ENCODE results near the gene NVL.
"Not testable (repeated sequence)": the region's sequence is repeated elsewhere in the genome, so short reads cannot be mapped to it uniquely, and the experiment has no call there.

The NVL gene

DNA sequence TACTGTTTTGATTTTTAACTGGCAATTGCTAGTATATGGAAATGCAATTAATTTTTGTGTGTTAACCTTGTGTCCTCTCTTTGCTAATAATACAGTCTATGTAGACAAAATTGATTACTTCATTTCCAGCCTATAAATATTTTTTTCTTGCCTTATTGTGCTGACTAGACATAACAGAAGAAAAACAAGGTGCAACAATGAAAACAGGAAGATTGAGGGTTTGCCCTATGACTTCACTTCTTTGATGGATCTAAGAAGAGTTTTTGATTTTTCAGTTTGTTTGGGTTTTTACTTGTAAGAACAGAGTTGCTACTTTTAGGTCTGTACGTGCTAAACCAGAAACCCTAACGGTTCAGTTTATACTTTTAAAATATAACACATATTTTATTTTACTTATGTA, 18.2 kb upstream of the NVL start:
- in situ Hi-C loops (cut with MboI; ENCODE audit: low pct_unique_long_range_greater_than_20kb, low sequenced_read_pairs, unreplicated experiment), result no loop called here
- TF ChIP-seq, protein P1, sequence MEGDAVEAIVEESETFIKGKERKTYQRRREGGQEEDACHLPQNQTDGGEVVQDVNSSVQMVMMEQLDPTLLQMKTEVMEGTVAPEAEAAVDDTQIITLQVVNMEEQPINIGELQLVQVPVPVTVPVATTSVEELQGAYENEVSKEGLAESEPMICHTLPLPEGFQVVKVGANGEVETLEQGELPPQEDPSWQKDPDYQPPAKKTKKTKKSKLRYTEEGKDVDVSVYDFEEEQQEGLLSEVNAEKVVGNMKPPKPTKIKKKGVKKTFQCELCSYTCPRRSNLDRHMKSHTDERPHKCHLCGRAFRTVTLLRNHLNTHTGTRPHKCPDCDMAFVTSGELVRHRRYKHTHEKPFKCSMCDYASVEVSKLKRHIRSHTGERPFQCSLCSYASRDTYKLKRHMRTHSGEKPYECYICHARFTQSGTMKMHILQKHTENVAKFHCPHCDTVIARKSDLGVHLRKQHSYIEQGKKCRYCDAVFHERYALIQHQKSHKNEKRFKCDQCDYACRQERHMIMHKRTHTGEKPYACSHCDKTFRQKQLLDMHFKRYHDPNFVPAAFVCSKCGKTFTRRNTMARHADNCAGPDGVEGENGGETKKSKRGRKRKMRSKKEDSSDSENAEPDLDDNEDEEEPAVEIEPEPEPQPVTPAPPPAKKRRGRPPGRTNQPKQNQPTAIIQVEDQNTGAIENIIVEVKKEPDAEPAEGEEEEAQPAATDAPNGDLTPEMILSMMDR (IDR thresholded peaks at IDR 0.05; ENCODE audit: extremely low read depth, insufficient read depth, missing control alignments), result no peak
- DNase-seq (ENCODE audit: low spot score), result no peak

DNA sequence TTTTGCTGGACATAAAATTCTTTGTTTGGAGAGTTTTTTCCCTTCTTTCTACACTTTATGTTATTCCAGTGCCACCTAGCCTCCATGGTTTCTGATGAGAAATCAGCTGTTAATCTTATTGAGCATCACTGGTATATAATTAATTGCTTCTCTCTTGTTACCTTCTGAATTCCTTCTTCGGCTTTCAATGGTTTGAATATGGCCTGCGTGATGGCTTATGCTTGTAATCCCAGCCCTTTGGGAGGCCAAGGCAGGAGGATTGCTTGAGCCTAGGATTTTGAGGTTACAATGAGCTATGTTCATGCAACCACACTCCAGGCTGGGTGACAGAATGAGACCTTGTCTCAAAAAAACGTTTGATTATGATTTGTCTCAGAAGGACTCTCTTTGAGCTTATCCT, 13.7 kb upstream of the NVL start:
- in situ Hi-C loops (cut with MboI; ENCODE audit: low pct_unique_long_range_greater_than_20kb, low sequenced_read_pairs, unreplicated experiment), result no loop called here
- no peak for DNase-seq (ENCODE audit: low spot score)
- TF ChIP-seq, protein P1 (IDR thresholded peaks at IDR 0.05; ENCODE audit: extremely low read depth, insufficient read depth, missing control alignments), result no peak

DNA sequence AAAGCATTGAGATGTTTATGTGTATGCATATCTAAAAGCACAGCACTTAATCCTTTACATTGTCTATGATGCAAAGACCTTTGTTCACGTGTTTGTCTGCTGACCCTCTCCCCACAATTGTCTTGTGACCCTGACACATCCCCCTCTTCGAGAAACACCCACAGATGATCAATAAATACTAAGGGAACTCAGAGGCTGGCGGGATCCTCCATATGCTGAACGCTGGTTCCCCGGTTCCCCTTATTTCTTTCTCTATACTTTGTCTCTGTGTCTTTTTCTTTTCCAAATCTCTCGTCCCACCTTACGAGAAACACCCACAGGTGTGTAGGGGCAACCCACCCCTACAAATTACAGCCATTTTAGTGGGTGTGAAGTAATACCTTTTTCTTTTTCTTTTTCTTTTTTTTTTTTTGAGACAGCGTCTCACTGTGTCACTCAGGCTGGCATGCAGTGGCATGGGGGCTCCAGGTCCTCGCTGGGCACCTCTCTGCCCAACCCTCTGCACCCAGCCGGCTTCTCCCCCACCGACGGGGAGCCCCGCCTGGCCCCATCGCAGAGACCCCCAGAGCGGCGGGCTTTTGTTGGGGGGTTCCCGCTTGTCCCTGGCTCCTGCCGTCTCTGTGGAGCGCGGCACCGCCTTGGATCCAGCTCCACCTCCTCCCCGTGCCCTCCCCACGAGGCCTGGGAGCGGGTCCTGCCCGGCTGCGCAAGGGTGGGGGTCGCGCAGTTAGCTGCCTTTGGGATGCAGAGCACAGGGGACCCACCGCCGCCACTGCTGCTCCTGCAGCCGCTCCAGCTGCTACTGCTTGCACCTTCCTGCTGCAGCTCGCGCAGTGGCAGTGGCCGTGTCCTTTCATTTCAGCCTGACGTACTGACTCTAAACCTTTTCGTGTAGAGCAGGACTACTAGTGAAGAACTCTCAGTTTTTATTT, 10.7 kb upstream of the NVL start:
- in situ Hi-C loops (cut with MboI; ENCODE audit: low pct_unique_long_range_greater_than_20kb, low sequenced_read_pairs, unreplicated experiment); DNase-seq (ENCODE audit: low spot score): not testable (repeated sequence)

DNA sequence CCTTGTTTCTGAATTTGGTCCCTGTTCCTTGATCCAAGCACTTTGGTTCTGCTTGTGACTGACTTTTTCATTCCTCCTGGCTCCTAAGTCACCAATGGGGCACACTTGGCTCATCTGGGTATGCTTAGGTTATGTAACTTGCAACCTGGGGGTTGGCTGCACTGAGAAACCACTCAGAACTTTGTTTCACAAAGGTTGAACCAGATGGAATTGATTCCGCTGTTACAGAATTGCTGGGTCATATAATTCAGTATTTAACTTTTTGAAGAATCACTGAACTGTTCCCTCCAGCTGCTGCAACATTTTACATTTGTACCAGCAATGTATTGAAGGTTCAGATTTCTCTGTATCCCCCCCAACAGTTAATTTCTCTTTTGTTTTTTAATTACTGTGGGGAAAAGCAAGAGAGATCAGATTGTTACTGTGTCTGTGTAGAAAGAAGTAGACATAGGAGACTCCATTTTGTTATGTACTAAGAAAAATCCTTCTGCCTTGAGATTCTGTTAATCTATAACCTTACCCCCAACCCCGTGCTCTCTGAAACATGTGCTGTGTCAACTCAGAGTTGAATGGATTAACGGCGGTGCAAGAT, 9.6 kb upstream of the NVL start:
- TF ChIP-seq, protein P1 (IDR thresholded peaks at IDR 0.05; ENCODE audit: extremely low read depth, insufficient read depth, missing control alignments), result no peak
- in situ Hi-C loops (cut with MboI; ENCODE audit: low pct_unique_long_range_greater_than_20kb, low sequenced_read_pairs, unreplicated experiment), result loop anchor here (10.0 kb wide), 1 partner anchor 225 kb away; the partner anchor contains the start of gene FBXO28
- no peak for DNase-seq (ENCODE audit: low spot score)

DNA sequence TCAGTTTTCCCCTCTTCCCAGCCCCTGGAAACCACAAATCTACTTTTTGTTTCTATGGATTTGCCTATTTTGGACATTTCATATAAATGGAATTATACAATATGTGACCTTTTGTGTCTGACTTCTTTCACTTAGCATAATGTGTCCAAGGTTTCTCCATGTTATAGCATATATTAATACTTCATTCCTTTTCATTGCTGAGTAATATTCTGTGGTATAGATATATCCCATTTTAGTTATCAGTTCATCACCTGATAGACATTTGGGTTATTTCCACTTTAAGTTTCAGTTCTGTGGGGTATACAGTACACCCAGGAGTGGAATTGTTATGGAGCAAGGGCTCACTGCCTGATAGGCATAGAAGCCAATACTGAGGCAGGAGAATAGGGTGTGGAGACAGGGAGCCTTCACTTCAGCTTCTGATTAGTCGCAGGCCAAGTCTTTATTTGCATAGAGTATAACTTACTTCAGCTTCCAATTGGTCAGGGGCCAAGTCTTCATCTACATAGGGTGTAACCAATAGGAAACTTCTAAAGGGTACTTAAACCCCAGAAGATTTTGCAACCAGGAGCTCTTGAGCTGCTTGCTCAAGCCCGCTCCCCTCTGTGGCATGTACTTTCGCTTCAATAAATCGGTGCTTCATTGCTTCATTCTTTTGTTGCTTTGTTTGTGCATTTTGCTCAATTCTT, 8.3 kb upstream of the NVL start:
- no peak for DNase-seq (ENCODE audit: low spot score)
- TF ChIP-seq, protein P1 (IDR thresholded peaks at IDR 0.05; ENCODE audit: extremely low read depth, insufficient read depth, missing control alignments), result no peak
- in situ Hi-C loops (cut with MboI; ENCODE audit: low pct_unique_long_range_greater_than_20kb, low sequenced_read_pairs, unreplicated experiment), result loop anchor here (10.0 kb wide), 1 partner anchor 223 kb away; the partner anchor contains the start of gene FBXO28

DNA sequence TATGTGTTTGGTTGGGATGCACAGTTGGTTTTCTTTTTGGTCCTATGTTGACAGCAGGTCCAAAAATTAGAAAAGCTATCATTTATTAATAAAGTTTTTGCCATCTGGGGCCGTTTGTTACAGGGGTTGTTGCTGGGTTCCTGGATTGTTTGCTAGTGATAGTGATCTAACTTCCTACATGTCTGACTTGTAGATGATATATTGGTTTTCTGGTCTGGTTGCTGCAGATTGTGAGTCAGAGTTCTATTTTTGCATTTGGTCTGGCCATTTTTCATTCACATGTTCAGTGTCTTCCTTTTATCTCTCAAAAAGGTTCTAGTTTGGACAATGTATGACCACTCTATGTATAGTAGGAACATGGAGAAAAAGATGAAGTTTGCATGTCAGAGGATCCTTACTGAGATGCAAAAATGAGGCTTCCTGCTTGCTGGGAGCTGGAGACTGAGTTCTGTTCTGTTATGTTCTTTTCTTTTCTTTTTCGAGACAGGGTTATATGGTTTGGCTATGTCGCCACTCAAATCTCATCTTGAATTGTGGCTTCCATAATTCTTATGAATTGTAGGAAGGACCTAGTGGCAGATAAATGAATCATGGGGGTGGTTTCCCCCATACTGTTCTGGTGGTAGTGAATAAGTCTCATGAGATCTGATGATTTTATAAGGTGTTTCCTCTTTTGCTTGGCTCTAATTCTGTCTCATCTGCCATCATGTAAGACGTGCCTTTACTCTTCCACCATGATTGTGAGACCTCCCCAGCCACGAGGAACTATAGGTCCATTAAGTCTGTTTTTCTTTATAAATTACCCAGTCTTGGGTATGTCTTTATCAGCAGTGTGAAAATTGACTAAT, 4.2 kb upstream of the NVL start:
- in situ Hi-C loops (cut with MboI; ENCODE audit: low pct_unique_long_range_greater_than_20kb, low sequenced_read_pairs, unreplicated experiment), result loop anchor here (10.0 kb wide), 1 partner anchor 219 kb away; the partner anchor contains the start of gene FBXO28
- DNase-seq (ENCODE audit: low spot score), result peak; percentile 36
- TF ChIP-seq, protein P1 (IDR thresholded peaks at IDR 0.05; ENCODE audit: extremely low read depth, insufficient read depth, missing control alignments), result no peak

Data from GM13977 (cell line).